SK-N-DZ (cell line): ENCODE measurements around the gene TBR1.

Experiments
- DNase-seq: peaks from one replicate; pipeline ENCODE4 v3.0.0-alpha.2; 2015; ENCODE audit warnings: low spot score
- small RNA-seq, 2 experiments: library from RNA; depleted of rRNA; stranded (forward); fragments of <200 nt; gene quantifications; one replicate each; pipeline ENCODE3, GENCODE V24; 2014

Gene TBR1

DNA sequence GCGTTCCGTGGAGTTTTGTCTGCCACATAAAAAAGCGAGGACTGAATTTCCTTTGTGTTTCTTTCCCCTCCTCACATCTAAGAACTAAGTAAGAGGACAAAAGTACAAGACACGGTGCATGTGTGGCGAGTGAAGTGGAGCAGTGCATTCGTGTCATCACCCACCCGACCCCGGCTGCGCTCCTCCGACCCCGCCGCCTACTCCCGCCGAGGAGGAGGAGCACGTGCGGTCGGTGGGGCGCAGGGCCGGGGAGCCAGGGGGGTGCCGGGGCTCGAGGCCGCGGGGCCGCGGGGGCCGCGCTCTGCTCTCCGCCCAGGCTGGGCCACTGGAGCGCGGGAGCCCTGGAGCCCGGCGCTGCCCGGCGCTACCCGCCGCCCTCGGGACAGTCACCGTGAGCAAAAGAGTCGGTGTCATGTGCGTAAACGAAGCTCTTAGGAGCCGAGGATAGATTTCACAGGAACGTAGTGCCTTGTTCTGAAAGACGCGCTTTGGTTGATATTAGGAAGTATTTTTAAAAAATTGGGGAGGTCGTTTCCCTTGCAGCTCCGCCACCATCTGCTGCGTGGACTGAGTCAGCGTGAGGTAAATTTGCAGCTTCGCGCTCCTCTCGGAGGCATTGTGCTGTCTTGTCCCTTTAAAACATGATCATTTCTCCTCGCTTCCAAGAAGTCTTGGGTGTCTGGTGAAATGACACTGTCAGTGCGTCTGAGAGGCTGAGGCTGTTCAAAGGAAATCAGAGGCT lies 11.0 kb downstream of the TBR1 start:
- no peak for DNase-seq

GRCh38 chr2:161427664-161428587 lies 11.8 kb downstream of the TBR1 start:
- DNase-seq, result no peak

DNA sequence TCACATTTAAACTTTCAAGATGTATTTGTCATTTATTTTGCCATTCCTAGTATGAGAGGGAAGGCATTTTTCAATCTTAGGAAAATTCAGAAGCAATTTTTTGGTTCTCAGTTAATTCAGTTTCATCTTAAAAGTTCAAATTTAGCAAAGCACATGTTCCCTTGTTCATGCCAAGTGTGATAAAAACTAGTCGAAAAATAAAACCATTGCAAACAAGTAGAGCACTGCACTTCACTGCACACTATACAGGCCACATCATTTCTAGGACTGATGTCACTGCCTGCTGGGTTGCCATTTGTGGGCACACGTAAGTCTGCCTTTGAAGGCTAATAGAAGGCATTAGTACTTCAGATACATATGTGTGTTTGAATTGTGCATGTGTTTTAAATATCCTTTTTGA lies 14.3 kb downstream of the TBR1 start:
- DNase-seq, result no peak

GRCh38 chr2:161432107-161432506 lies 16.0 kb downstream of the TBR1 start:
- no peak for DNase-seq

DNA sequence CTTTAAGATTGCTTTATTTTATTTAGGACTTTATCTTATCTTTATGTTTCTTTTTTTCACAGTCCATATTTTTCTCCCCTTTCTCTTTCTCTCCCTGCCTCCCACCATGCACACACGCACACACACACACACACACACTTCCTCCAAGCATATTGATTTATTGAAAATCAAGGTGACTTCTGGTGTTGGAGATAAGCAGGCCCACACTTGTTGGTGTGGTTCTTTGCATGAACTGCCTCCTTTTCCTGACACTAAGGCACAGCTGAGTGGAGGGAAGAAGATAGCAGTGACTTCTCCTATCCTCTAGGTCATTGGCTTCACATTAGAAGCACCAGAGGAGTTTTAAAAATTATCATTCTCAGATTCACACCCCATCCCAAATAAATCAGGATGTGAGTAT lies 18.0 kb downstream of the TBR1 start:
- no peak for DNase-seq

DNA sequence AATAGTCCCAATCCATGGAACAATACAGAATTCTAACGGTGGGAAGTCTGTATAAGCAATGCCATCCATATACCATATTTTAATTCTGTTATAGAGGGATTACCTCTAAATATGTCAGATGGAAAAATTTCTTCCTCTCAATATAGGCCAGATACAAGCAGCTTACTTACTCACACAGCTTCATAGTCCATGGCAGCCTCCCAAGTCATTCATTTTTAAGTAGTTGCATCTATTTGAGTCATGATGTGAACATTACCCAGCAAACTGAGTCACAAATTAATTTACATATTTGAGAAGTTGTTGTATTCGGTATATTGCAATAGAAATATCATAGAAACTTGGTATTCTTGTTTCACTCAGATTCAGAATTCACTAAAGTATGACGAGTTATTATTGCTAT lies 20.3 kb downstream of the TBR1 start:
- no peak for DNase-seq

DNA sequence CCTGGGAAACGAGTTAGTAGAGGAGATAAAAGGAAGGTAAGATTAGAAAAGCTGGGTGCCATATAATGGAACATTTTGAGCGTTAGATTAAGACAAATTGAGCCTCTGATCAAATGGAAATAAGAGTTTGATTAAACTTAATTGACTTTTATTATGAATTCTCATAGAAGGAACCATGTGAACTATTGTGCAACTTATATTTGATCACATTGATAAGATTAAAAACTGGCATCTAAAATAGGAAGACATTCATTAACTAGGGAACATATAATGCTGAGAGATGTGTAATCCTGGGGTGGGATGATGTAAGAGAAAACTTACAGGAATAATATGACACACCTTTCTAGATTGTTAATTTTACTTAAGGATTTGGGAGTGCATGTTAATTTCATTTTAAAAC lies 22.5 kb downstream of the TBR1 start:
- no peak for DNase-seq

DNA sequence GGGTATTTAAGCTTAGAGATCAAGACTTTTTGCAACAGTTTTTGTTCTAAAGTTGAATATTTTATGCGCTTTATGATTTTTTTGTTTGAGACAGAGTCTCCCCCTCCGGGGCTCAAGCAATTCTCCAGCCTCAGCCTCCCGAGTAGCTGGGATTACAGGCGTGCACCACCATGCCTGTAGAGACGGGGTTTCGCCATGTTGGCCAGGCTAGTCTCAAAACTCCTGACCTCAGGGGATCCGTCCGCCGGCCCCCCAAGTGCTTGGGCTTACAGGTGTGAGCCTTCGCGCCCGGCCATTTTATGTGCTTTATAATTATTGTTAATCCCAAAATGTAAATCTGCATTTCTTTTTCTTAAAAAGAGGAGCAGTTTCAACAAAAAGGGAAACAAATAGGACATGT lies 29.0 kb downstream of the TBR1 start:
- no peak for DNase-seq

- no peak for DNase-seq
These were observed 32.3 kb downstream of the TBR1 start for GRCh38 chr2:161448431-161448830.

- DNase-seq, result no peak
These were observed 55.5 kb downstream of the TBR1 start for GRCh38 chr2:161471631-161472030.

DNA sequence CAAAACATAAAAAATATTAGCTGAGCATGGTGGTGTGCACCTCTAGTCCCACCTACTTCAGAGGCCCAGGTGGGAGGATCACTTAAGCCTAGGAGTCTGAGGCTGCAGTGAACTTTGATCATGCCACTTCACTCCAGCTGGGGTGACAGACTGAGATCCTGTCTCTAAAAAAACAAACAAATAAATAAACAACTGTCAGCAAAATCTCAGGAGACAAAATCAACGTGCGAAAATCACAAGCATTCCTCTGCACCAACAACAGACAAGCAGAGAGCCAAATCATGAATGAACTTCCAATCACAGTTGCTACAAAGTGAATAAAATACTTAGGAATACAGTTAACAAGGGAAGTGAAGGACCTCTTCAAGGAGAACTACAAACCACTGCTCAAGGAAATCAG lies 58.8 kb downstream of the TBR1 start:
- no peak for DNase-seq

Small RNA genes lying within 50 kb of the gene (small RNA-seq; reads per million reads assigned to genes)
- 0 reads per million in 2 experiments for gene RNA5SP108
